ENCODE measurements around the gene STARD3. TPM values are rescaled to one million over a fixed set of nuclear protein-coding genes. Genes with fewer than 3 reads are reported as not detected.

The STARD3 gene
- total and polyA plus RNA-seq, 2 experiments from 2014 or later = 61.6 to 90.3 TPM

DNA sequence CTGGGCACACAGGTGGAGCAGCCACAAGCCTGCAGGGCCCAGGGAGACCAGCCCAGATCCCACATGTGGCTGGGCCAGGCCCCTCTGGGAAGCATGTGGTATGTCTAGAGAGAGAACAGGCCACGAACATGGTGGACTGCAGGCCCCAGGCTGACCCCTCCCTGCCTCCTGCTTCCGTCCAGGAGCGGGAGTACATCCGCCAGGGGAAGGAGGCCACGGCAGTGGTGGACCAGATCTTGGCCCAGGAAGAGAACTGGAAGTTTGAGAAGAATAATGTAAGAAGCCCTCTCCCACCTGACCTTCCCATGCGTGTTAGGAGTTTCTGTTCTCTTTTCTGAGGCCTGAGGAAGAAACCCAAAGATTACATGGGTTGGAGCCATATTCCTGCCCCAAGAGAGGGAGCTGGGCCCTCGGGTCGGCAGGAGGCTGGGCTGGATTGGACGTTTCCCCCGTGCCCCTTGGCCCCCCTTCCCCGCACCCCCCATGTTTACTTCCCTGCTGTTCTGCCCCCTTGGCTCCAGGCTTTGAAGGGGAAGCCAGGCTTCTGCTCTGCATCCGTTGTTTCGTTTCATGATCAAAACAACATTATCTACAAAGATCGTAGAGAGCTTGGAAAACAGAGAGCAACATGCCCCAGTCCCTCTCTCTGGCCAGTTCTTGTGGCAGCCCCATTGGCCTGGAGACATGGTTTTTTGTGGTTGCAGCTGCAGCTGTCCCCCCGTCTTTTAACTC, 22.5 kb downstream of the STARD3 start:
- H3K79me2 ChIP-seq = peaks cover 11% of the 10 kb centered on the region
- H2AFZ ChIP-seq = no peak overlapping the region
- no peak for DNase-seq (ENCODE audit: low spot score)
- no peaks in the 10 kb centered on the region for H3K36me3 ChIP-seq (replicated peaks; ENCODE audit: insufficient read depth, low read depth)
- H4K20me1 ChIP-seq (ENCODE audit: insufficient read depth, poor library complexity, severe bottlenecking) = no peaks in the 10 kb centered on the region
- no peaks in the 10 kb centered on the region for H3K9me3 ChIP-seq (ENCODE audit: low read depth)
- H3K27me3 ChIP-seq = no peaks in the 10 kb centered on the region
- H3K27ac ChIP-seq = no peak overlapping the region
- H3K4me1 ChIP-seq (ENCODE audit: insufficient read depth) = peaks cover 19% of the 10 kb centered on the region
- H3K4me3 ChIP-seq = no peak overlapping the region
- WGBS (ENCODE audit: low lambda C conversion rate, missing lambda C conversion rate) = 74% methylated on average over 15 of the region's 15 CpGs
- no peaks in the 10 kb centered on the region for H3K9me2 ChIP-seq (replicated peaks; ENCODE audit: insufficient read depth)
- TF ChIP-seq, protein P1, sequence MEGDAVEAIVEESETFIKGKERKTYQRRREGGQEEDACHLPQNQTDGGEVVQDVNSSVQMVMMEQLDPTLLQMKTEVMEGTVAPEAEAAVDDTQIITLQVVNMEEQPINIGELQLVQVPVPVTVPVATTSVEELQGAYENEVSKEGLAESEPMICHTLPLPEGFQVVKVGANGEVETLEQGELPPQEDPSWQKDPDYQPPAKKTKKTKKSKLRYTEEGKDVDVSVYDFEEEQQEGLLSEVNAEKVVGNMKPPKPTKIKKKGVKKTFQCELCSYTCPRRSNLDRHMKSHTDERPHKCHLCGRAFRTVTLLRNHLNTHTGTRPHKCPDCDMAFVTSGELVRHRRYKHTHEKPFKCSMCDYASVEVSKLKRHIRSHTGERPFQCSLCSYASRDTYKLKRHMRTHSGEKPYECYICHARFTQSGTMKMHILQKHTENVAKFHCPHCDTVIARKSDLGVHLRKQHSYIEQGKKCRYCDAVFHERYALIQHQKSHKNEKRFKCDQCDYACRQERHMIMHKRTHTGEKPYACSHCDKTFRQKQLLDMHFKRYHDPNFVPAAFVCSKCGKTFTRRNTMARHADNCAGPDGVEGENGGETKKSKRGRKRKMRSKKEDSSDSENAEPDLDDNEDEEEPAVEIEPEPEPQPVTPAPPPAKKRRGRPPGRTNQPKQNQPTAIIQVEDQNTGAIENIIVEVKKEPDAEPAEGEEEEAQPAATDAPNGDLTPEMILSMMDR (IDR thresholded peaks at IDR 0.05; ENCODE audit: poor library complexity) = no peak
- TF ChIP-seq EZH2 (IDR thresholded peaks at IDR 0.05; ENCODE audit: borderline replicate concordance) (no peak), EZH2phosphoT487 (IDR thresholded peaks at IDR 0.05; ENCODE audit: low read depth, severe bottlenecking, unreplicated experiment) (no peak)
- H3K4me2 ChIP-seq = no peak overlapping the region

DNA sequence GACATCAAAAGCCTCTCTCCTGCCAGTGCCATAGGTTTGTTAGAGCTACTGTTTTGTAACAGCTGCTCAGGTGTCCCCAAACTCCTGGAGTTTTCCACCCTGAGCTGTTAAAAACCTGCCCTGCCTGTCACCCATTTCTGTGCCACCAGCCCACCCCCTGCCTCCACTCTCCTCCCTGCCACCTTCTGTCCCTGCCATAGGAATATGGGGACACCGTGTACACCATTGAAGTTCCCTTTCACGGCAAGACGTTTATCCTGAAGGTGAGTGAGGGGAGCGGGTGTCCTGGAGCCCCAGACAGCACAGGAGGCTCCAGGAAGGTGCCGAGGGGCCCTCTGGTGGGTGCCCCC, 23.0 kb downstream of the STARD3 start:
- TF ChIP-seq, protein P1 (IDR thresholded peaks at IDR 0.05; ENCODE audit: poor library complexity) = no peak
- TF ChIP-seq EZH2 (IDR thresholded peaks at IDR 0.05; ENCODE audit: borderline replicate concordance) (no peak), EZH2phosphoT487 (IDR thresholded peaks at IDR 0.05; ENCODE audit: low read depth, severe bottlenecking, unreplicated experiment) (no peak)
- Histone ChIP-seq H4K20me1 (ENCODE audit: insufficient read depth, poor library complexity, severe bottlenecking) (no peaks in the 10 kb centered on the region), H2AFZ (no peak overlapping the region), H3K9me3 (ENCODE audit: low read depth) (no peaks in the 10 kb centered on the region), H3K79me2 (peaks cover 5% of the 10 kb centered on the region), H3K9me2 (replicated peaks; ENCODE audit: insufficient read depth) (no peaks in the 10 kb centered on the region), H3K36me3 (replicated peaks; ENCODE audit: insufficient read depth, low read depth) (no peaks in the 10 kb centered on the region), H3K4me2 (no peak overlapping the region), H3K27me3 (no peaks in the 10 kb centered on the region), H3K27ac (no peak overlapping the region), H3K4me1 (ENCODE audit: insufficient read depth) (peaks cover 19% of the 10 kb centered on the region), H3K4me3 (no peak overlapping the region)
- 93% methylated on average over 5 of the region's 5 CpGs for WGBS (ENCODE audit: low lambda C conversion rate, missing lambda C conversion rate)
- no peak for DNase-seq (ENCODE audit: low spot score)

DNA sequence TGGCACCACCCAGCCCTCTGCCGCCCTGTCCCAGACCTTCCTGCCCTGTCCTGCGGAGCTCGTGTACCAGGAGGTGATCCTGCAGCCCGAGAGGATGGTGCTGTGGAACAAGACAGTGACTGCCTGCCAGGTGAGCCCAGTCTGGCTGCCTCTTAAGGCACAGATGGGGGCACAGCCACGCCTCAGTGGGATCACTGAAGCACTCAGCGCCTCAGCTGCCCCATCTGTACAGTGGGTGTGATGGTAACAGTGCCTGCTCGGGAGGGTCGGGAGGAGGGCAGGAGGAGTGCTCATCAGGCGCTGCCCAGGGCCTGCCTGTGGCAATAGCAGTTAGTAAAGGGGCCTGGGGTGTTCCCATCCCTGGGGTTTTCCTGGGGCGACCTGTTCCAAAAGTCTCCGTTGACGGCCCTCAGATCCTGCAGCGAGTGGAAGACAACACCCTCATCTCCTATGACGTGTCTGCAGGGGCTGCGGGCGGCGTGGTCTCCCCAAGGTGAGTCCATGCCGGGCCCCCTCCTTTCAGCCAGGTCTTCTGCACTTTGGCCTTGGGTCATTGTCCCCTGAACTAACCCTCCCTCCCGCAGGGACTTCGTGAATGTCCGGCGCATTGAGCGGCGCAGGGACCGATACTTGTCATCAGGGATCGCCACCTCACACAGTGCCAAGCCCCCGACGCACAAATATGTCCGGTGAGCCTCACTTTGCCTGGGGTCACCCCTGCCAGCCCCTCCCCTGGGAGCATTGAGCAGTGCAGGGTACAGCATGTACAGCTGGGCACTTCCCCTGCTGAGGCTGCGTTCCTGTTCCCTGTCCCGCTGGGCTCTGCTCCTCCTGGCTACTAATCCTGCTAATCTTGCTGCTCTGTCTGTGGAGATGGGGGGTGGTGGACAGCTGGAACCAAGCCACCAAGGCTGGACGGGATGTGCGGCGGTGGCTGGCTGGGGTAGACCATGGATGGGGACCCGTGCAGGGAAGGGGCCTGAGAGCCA, 23.7 kb downstream of the STARD3 start:
- H3K36me3 ChIP-seq (replicated peaks; ENCODE audit: insufficient read depth, low read depth) = no peaks in the 10 kb centered on the region
- DNase-seq (ENCODE audit: low spot score) = no peak
- no peaks in the 10 kb centered on the region for H3K79me2 ChIP-seq
- H3K27ac ChIP-seq = no peak overlapping the region
- H3K9me3 ChIP-seq (ENCODE audit: low read depth) = no peaks in the 10 kb centered on the region
- H3K4me1 ChIP-seq (ENCODE audit: insufficient read depth) = peaks cover 22% of the 10 kb centered on the region
- no peaks in the 10 kb centered on the region for H3K9me2 ChIP-seq (replicated peaks; ENCODE audit: insufficient read depth)
- no peak overlapping the region for H3K4me2 ChIP-seq
- 91% methylated on average over 33 of the region's 35 CpGs for WGBS (ENCODE audit: low lambda C conversion rate, missing lambda C conversion rate)
- H3K27me3 ChIP-seq = no peaks in the 10 kb centered on the region
- TF ChIP-seq EZH2phosphoT487 (IDR thresholded peaks at IDR 0.05; ENCODE audit: low read depth, severe bottlenecking, unreplicated experiment) = no peak
- TF ChIP-seq, protein P1 (IDR thresholded peaks at IDR 0.05; ENCODE audit: poor library complexity) = no peak
- TF ChIP-seq EZH2 (IDR thresholded peaks at IDR 0.05; ENCODE audit: borderline replicate concordance) = no peak
- no peak overlapping the region for H3K4me3 ChIP-seq
- no peaks in the 10 kb centered on the region for H4K20me1 ChIP-seq (ENCODE audit: insufficient read depth, poor library complexity, severe bottlenecking)
- H2AFZ ChIP-seq = no peak overlapping the region

All from hepatocyte (in vitro differentiated cells).